HG03521 (cell line): ENCODE measurements around the gene NSMCE1.

Experiments used
- ATAC-seq: cut with Tn5 transposase; IDR thresholded peaks from one replicate; pipeline ENCODE4 v1.9.1; 2021; ENCODE audit warnings: mild to moderate bottlenecking, moderate library complexity; ENCODE audit not compliant: unreplicated experiment

NSMCE1 gene, protein sequence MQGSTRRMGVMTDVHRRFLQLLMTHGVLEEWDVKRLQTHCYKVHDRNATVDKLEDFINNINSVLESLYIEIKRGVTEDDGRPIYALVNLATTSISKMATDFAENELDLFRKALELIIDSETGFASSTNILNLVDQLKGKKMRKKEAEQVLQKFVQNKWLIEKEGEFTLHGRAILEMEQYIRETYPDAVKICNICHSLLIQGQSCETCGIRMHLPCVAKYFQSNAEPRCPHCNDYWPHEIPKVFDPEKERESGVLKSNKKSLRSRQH

DNA sequence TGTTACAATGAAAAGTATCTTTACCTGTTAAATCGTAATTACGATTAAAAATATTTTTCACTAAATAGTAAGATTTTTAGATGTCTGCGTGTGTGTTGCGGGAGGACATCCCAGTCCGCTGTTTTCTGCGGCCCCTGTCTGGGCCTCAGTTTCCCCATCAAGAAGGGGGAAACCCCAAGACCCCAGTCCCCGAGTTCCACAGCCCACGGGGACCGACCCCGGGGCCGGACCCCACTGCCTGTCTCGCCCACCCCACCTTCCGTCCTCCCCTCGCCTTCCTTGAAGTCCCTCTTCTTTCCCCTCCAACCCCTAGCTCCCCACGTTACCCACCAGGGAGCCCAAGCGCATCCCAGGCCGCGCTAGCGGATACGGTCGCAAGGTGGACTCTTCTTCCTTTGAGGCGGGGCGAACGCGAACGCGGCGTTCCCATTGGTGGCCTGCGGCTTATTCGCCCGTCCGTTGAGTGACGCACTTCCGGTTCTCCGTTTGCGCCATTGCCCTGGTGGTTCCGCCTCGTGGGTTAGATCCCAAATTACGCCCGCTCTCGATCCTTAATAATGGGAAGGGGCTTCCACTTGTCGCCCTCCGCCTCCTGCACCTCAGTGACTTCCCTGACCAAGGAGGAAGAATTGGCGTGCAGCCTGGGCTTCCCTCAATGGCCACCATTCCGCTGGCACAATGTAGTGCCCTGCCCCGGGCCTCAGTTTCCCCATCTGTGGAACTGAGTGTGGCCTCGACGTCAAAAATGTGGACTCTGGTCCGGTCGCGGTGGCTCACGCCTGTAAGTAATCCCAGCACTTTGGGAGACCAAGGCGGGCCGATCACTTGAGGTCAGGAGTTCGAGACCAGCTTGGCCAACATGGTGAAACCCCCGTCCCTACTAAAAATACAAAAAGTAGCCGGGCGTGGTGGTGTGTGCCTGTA, at the start of gene NSMCE1:
TSS of gene NSMCE1 (minus strand) at position 397 of the 924 bp plus-strand sequence. CDS start 11,202 bp downstream, outside the sequence.
- ATAC-seq = peak; percentile 88

DNA sequence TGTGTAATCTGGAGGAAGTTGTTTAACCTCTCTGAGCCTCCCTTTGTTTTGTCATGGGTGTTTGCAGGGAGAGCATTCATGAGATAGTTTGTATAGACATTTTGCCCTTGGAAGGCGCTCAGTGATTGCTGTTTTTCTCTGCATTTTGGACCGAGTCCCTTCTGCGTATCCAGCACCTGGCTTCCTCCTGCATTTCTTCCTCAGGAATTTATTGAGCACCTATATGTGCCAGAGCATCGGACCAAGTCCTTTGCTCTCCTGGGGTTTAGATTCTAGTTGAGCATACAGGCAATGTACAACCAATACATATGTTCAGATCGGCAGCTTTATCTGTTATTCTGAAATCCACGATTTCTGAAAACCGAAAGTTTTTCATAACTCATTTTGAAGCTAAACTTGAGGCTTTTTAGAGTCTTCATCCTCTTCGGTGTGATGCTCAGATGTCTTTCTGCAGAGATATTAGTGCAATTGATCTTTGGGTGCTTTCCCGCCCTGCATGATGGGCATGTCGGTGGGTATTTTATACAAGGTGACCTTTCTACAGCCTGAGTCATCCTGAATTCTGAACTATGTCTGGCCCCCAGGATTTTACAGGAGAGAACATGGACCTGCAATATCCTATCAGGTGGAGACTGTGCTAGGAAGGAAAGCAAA, 49.3 kb upstream of the NSMCE1 start:
- no peak for ATAC-seq

DNA sequence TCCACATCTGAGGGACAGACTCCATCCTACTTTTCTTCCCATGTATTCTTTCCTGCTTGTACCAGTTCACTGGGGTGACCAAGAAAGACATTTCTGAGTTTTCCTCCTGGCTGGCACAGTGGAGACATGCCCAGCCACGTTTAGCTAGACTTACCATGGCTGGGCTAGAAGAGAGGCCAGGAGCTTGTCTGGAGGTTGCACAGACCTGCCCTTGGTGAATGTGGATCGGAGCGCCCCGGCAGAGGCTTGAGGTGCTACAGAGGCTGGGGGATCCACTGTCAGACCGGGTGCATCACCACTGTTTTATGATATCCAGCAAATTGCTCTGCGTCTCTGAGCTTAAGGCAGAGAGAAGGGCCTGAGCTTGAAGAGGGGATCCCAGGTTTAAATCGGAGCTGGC, 48.7 kb upstream of the NSMCE1 start:
- no peak for ATAC-seq

DNA sequence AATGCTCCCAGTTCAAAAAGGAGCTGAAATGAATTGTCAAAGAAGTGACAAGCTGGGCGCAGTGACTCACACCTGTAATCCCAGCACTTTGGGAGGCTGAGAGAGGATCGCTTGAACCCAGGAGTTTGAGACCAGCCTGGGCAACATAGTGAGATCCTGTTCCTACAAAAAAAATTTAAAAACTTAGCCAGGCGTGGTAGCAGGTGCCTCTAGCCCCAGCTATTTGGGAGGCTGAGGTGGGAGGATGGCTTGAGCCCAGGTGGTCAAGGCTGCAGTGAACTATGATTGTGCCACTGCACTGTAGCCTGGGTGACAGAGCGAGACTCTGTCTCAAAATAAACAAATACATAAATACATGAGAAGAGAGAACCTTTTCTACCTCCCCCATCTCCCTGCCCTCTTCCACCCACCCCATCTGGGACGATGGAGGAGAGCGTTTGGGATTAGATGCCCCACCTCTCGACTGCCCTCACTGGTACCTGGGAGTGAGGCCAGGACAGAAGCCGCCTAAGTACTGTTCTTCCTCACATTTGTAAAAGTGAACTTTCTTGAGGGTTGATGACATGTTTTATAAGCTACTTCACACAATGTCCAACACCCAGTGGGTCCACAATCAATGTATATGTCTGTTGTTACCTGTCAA, 47.6 kb upstream of the NSMCE1 start:
- ATAC-seq = no peak

DNA sequence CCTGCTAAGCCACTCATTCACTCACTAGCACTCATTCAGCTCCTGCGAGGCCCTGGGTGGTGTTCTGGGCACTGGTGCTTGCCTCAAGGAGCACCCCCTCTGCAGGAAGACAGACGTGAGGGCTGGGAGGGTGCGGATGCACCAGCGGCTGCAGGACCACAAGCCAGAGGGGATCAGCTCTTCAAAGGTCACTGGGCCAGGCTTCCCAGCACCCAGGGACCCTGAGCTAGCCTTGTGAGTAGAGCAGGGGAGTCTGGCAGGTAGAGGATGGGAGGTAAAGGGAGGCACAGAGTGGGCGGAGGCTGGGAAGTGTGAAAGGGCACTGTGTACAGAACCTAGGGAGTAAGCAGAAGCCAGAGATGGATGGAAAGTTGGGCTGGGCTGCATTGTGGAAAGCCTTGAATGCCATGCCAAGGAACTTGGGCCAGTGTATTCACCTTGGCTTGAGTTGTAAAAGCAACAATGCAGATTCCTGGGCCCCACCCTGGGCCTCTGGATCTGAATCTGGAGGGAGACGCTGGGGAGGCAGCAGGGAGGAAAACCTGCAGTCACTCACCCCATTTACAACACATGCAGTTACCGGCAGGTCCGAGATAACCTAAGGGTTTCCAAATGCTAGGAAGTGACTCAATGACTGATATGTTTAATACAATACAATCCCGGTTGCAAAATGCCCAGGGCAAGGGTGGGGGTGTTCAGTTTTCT, 46.9 kb upstream of the NSMCE1 start:
- ATAC-seq = no peak

DNA sequence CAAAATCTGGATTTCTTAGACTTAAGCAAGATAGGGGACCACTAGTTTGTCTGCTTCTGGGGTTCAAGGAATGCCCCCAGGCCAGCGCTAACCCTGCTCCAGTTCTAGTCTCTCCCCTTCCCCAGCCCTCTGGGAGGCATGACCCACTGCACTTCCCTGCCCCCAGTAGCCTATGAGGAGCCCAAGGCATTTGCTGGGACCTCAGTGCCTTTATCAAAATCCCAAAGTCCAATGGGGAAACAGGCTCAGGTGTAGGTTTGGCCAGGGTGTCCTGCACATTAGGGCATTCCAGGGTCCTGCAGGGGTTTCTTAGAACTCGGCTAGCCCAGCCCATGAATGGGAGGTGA, 46.4 kb upstream of the NSMCE1 start:
- ATAC-seq = no peak

DNA sequence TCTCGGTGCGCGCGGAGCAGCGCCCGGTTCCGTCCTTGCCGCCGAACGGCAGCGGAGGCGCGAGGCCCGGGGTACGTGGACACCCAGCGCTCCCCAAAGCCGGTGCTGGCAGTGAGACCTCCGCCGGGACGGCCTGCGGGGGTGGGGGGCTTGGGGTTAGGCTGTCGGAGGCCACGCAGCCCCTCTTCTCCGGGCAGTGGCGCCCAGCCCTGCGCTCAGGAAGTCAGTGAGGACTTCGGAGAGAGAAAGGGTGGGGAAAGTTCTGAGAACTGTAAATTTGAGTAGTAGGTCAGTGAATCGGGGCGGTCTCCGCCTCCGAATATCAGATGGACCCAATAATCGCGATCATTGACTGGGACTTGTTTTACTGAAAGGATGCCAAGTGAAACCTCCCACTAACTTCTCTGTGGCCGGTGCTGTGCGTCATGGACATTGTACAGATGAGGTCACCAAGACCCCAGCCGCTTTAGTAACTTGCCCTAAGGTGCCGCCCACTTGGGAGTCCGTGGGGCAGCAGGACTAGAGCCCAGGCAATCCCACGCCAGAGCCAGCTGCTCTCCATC, 45.7 kb upstream of the NSMCE1 start:
- ATAC-seq = no peak

DNA sequence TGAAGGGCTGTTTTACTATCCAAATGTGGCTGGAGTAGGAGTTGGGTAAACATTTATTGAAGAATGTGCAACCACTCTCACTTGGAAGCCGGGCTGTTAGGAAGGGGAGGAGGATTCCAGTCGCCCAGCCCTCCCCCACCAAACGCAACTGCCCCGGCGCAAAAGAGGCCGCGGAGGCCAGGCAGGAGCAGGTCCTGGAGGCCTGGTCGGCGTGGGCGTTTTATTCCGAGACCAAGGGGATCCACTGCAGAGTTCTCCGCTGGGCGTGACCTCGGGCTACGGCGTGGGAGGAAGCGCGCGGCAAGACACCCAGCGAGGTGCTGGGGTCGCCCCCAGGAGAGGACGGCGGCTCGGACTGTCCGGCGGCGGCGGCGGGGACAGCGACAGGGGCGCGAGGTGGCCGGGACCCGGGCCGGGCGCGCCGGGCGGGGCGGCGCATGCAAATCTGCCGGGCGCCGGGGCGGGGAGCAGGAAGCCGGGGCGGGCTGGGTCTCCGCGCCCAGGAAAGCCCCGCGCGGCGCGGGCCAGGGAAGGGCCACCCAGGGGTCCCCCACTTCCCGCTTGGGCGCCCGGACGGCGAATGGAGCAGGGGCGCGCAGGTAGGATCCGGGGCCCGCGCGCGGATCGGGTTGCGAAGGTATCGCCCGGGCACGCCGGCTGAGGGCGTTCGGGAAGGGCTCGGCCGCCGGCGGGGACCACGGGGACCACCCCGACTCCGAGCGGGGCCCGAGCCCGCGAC, 45.0 kb upstream of the NSMCE1 start, which contains the start of gene IL4R:
TSS of gene IL4R (plus strand) at position 553 of the 739 bp plus-strand sequence. CDS start 26,230 bp downstream, outside the sequence.
- peak; percentile 63 for ATAC-seq

DNA sequence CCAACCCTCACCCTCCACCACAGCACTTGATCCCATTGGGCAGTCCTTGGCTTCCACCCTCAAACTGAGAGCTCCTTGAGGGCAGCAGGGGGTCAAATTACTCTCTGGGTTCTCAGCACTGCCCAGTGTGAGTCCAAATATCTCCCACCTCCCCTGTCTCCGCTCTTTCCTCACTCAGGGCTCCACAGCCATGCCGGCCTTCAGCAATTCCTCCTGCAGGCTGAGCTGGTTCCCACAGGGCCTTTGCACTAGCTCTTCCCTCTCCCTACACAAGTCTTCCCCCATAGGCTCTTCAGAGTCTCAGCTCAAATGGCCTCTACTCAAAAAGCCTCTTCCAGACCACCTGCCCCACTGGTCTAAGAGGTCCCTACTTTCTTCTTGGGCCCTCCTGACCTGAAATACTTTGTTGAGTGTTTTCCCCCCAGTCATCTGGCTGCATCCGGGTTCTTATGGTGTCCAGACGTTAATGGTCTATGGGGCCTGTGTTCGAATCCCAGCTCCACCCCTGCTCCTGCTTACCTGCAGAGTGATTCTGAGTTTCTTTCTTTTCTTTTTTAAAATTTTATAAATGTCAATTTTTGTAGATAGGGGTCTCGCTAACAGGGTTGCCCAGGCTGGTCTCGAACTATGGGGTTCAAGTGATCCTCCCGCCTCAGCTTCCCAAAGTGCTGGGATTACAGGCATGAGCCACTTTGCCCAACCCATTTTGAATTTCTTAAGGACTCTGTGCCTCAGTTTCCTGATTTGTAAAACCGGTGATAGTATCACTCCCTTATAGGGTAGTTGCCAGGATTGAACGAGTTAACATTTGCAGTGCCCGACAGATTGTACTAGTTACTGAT, 44.2 kb upstream of the NSMCE1 start:
- ATAC-seq = no peak

DNA sequence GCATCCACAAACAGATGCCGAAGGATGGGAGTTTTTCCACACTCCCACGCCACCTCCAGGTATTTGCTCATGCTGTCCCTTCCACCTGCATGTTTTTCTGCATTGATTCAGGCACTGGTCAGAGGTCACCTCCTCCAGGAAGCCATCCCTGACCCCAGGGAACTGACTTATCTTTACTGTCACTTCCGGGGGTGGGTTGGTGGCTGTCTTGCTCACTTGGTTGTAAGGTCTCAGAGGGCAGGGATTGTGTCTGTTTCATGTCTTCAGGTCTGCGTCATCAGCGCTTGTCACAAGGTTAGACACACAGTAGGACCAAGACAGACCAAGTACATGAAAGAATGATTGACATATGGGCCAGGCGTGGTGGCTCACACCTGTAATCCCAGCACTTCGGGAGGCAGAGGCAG, 43.3 kb upstream of the NSMCE1 start:
- ATAC-seq = no peak

DNA sequence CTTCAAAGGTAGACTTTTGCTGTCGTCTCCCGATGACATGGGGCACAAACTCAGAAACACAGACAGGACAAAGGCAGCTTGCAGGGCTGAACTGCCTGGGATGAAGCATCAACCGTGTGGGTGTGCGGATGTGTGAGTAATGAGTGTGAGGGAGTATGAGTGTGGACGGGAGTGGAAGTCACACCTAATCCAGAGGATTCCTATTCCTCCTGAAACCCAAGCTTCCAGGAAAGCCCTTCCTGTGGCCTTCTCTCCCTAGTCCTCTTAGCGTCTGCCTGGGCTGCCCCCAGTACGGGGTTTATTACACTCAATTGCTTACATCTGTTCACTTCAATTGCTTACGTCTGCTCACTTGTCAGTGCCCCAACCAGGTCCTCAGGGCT, 42.9 kb upstream of the NSMCE1 start:
- no peak for ATAC-seq

DNA sequence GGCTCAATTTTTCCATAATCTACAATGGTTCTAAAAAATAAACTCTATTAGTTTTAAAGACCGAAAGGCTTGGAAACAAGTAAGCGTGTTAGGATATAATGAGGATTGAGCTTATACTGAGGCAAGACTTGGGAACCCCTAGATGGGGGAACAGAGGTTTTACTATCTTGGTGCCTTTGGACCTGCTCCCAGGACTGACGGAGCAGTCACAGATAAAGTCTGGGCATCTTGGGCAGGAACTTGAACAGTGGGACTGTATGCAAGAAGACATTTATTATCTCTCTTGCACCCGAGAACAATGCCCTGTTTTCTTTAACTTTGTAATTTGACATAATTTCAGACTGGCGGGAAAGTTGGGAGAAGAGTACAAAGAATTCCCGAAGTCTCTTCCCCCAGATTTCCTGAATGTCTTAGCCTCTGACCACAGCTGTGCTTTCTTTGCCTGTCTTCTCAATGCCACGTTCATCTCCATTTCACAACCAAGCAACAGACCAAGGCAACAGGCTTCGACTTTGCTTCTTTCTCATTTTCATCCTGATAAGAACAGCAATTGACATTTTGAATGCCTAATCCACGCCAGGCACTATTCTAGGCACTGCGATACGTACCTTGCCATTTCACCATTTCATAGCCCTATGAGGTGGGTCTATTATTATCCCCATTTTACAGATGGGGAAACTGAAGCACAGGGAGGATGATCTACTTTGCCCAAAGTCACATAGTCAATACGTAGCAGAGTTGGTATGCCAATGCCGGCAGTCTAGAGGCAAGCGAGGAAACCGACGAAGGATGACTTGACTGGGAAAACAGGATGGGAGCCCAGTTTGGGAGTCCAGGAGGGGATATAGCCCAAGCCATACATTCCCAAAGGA, 42.2 kb upstream of the NSMCE1 start:
- no peak for ATAC-seq

DNA sequence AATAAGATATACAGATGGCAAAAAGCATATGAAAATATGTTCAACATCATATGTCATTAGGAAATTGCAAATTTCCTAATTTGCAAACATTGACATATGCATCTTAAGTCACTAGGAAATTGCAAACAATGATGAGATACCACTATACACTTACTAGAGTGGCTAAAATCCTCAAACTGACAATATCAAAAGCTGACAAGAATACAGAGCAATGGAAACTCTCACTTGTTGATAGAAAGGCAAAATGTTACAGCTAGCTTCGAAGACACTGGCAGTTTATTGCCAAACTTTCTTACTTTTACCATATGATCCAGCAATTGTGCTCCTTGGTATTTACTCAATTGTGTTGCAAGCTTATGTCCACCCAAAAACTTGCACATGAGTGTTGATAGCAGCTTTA, 40.2 kb upstream of the NSMCE1 start:
- ATAC-seq = no peak

DNA sequence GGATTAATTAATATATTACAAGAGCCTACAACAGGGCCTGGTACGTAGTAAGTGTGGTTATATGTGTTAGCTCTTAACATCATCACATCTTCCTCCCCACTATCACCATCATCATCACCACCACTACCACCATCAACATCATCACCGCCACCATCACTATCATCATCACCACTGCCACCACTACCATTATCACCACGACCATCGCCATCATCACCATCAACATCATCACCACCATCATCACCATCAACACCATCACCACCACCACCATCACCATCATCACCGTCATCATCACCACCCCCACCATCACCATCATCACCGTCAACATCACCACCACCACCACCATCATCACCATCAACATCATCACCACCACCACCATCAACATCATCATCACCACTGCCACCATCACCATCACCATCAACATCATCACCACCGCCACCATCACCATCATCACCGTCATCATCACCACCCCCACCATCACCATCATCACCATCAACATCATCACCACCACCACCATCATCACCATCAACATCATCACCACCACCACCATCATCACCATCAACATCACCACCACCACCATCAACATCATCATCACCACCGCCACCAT, 37.4 kb upstream of the NSMCE1 start:
- ATAC-seq = no peak

DNA sequence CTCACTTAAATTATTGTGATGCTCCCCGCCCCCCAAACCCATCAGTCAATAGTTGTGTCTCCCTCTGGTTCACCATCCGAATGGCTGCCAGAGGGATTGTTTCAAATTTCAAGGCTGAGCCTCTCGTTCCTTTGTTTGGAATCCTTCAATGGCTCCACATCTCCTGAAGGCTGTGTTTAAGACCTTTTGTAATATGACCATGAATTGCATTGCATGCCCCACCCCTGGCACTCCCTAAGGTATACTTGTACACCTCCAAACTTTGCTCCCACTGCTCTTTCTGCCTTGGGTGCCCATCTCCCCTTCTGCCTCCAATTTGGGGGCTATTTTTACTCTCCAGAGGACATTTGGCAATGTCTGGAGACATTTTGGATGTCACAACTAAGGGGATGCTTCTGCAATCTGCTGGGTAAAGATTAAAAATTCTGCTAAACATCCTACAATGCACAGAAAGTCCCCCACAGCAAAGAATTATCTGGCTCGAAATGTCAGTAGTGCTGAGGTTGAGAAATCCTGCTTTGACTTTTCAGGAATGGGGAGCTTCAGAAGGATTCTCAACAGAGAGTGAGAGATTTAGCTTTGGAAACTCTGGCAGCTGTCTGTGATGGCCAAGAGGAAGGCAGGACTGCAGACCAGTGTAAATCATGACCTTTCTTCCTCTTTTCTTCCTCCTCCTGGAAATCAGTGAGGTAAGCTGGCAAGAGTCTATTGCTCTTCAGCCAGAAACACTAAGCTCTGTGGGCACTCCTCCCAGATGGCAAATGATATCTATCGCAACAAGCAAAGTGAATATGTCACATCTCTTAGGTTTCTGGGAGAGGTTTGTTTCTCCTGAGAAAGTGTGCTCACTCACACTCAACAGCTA, 36.5 kb upstream of the NSMCE1 start:
- ATAC-seq = no peak

DNA sequence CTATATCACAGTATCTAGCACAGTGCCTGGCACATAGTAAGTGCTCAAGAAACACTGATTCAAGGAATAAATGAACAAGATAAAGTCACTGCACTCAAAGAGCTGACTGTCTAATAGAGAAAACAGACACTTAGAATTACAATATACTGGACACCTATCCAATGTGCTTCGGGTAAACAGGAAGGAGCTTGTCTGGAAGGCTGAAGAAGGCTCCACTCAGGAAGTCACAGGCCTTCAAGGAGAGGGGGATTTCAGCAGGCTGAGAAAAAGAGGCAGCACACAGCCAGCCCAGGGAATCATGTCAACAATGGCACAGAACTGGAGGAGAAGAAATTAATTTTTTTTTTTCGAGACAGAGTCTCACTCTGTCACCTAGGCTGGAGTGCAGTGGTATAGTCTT, 35.5 kb upstream of the NSMCE1 start:
- ATAC-seq = no peak
